Thyroid gland (tissue), 4 donors: ENCODE data around the gene ZCCHC17. TPM values are rescaled to one million over a fixed set of nuclear protein-coding genes. Genes with fewer than 3 reads are reported as not detected.
A peak's percentile ranks its signal among the peaks of the same experiment; 100 is the strongest.
"Not testable (repeated sequence)": the region's sequence is repeated elsewhere in the genome, so short reads cannot be mapped to it uniquely, and the experiment has no call there.

ENCODE experiments used
- DNase-seq, 2 donors: peaks; one replicate each; pipeline ENCODE4 v3.0.0-alpha.2; 2019
- H3K27ac ChIP-seq, 3 donors: fragments of 200-600 bp; sonication (generic); 1 replicate in 2 of 3; 2 replicates in 1 of 3; pipeline ENCODE4 v1.5.1; 2016 to 2019; ENCODE audit warnings: mild to moderate bottlenecking in 1 of 3, moderate library complexity in 1 of 3
- H3K27me3 ChIP-seq: fragments of 200-600 bp; sonication (generic); one replicate; pipeline ENCODE4 v1.5.1; 2019
- H3K36me3 ChIP-seq, 2 donors: fragments of 200-600 bp; sonication (generic); one replicate each; pipeline ENCODE4 v1.5.1; 2016 to 2019
- H3K4me1 ChIP-seq, 2 donors: fragments of 200-600 bp; sonication (generic); one replicate each; pipeline ENCODE4 v1.5.1; 2017 to 2019
- H3K4me3 ChIP-seq, 3 donors: fragments of 200-600 bp; sonication (generic); replicated peaks in 1 of 3; 1 replicate in 2 of 3; 2 replicates in 1 of 3; pipeline ENCODE4 v1.5.1; 2016; ENCODE audit warnings: mild to moderate bottlenecking in 1 of 3
- H3K9me3 ChIP-seq: fragments of 200-600 bp; sonication (generic); one replicate; pipeline ENCODE4 v1.5.1; 2017
- CTCF ChIP-seq, 6 experiments: fragments of 200-600 bp in 3 of 6; fragments of 450-650 bp in 3 of 6; sonication (generic) in 3 of 6; IDR thresholded peaks; one replicate each; pipeline ENCODE4 v1.5.1; 2016 to 2019; ENCODE audit warnings: antibody characterized with exemption in 6 of 6, mild to moderate bottlenecking in 2 of 6, inconsistent platforms in 1 of 6, moderate library complexity in 1 of 6
- POLR2A ChIP-seq, 2 donors: fragments of 450-650 bp; IDR thresholded peaks; one replicate each; pipeline ENCODE4 v1.6.1; 2017; ENCODE audit warnings: antibody characterized with exemption in 2 of 2, mild to moderate bottlenecking in 2 of 2, moderate library complexity in 1 of 2
- WGBS, 2 donors: methylation state at CpG; one replicate each; pipeline ENCODE4 v1.1.5; 2017; 5-methylcytosine and 5-hydroxymethylcytosine counted together
- intact Hi-C: fragments of 100-400 bp; cut with DNase I; formaldehyde crosslinking; loops from one replicate; pipeline ENCODE4 v1.15.1; 2023
- total RNA-seq, 4 donors: library from RNA; depleted of rRNA; stranded (reverse); fragments of >200 nt; gene quantifications; one replicate each; pipeline ENCODE4 v1.2.3, GENCODE V29; 2016

The ZCCHC17 gene
- total RNA-seq, 4 donors from 2014 or later = 20.0 to 29.8 (median 23.9) TPM

DNA sequence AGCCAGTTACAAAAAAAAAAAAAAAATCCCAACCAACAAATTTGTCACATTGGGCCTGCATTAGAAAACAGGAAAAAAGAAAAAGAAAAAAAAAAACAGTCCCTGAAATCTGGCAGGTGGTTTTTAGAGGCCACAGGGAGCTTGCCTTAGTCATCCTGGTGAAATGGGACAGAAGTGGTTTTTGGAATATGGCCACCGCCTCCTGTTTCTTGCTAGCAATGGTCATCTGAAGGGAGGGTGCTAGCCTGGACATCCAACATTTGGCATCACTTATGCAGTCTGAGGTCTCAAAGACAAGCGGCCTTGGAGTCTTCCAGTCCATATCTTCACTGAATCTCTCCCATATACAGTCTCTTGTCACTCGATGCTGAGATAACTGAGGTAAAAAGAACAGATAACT, 37.1 kb upstream of the ZCCHC17 start:
- Histone ChIP-seq H3K9me3 (no peaks in the 10 kb centered on the region), H3K27me3 (no peaks in the 10 kb centered on the region)

DNA sequence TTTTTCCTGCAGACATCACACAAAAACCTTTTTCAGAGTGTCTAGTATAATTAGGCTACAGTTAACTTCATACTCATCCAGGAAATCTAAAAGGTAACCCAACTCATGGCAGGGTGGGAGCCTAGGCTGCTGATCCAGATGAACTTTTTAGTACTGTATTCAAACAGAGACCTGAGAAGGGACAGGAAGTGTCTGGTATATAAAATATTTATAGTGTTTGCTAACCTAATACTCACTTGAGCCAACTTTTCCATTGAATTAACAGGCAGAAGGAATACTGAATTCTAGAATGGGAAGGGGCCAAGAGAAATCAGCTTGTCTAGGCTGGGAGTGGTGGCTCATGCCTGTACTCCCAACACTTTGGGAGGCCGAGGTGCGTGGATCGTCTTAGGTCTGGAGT, 34.9 kb upstream of the ZCCHC17 start:
- no peak overlapping the region for H3K4me3 ChIP-seq
- intact Hi-C loops = no loop called here
- no peaks in the 10 kb centered on the region for H3K9me3 ChIP-seq
- H3K27ac ChIP-seq = no peak overlapping the region
- DNase-seq = no peak
- H3K4me1 ChIP-seq = peaks cover 9 to 12% of the 10 kb centered on the region in 2 donors
- TF ChIP-seq POLR2A (IDR thresholded peaks at IDR 0.05) (no peak), CTCF (IDR thresholded peaks at IDR 0.05) (no peak)
- H3K36me3 ChIP-seq = peaks cover 22 to 45% of the 10 kb centered on the region in 2 donors
- 98 to 100% methylated on average over 3 of the region's 3 CpGs for WGBS, 2 donors
- H3K27me3 ChIP-seq = no peaks in the 10 kb centered on the region

More for the DNA sequence above, 37.1 kb upstream of the ZCCHC17 start:
- intact Hi-C loops = no loop called here
- peaks cover 2 to 6% of the 10 kb centered on the region in 2 donors for H3K4me1 ChIP-seq
- TF ChIP-seq POLR2A (IDR thresholded peaks at IDR 0.05) = no peak
- TF ChIP-seq CTCF (IDR thresholded peaks at IDR 0.05) = no peak
- 77 to 86% methylated on average over 3 of the region's 3 CpGs for WGBS, 2 donors
- DNase-seq = no peak
- H3K4me3 ChIP-seq = no peak overlapping the region
- H3K27ac ChIP-seq = no peak overlapping the region
- peaks cover 21 to 45% of the 10 kb centered on the region in 2 donors for H3K36me3 ChIP-seq

GRCh38 chr1:31262393-31262792, 34.4 kb upstream of the ZCCHC17 start:
- intact Hi-C loops = not testable (repeated sequence)
- 94 to 95% methylated on average over 5 of the region's 5 CpGs for WGBS, 2 donors

GRCh38 chr1:31263408-31263807, 33.4 kb upstream of the ZCCHC17 start:
- 98 to 100% methylated on average over 3 of the region's 3 CpGs for WGBS, 2 donors
- Histone ChIP-seq H3K4me3 (no peak overlapping the region), H3K27me3 (no peaks in the 10 kb centered on the region), H3K36me3 (peaks cover 35 to 41% of the 10 kb centered on the region in 2 donors), H3K4me1 (peaks cover 9 to 12% of the 10 kb centered on the region in 2 donors), H3K9me3 (no peaks in the 10 kb centered on the region), H3K27ac (no peak overlapping the region)
- DNase-seq = no peak
- no peak for TF ChIP-seq POLR2A (IDR thresholded peaks at IDR 0.05)
- intact Hi-C loops = no loop called here

More at GRCh38 chr1:31262393-31262792, 34.4 kb upstream of the ZCCHC17 start:
- H3K27me3 ChIP-seq, DNase-seq, H3K4me3 ChIP-seq, H3K9me3 ChIP-seq, H3K27ac ChIP-seq: not testable (repeated sequence)
- H3K36me3 ChIP-seq = peaks cover 27 to 44% of the 10 kb centered on the region in 2 donors
- H3K4me1 ChIP-seq = peaks cover 9 to 12% of the 10 kb centered on the region in 2 donors

- Histone ChIP-seq H3K4me3 (no peak overlapping the region), H3K9me3 (no peaks in the 10 kb centered on the region), H3K36me3 (peaks cover 38 to 39% of the 10 kb centered on the region in 2 donors), H3K27ac (peak overlapping the region; percentile 42 to 93 (median 79)), H3K27me3 (no peaks in the 10 kb centered on the region), H3K4me1 (peaks cover 9 to 12% of the 10 kb centered on the region in 2 donors)
- 40 to 59% methylated on average over 1 of the region's 1 CpG for WGBS, 2 donors
- DNase-seq = peak; percentile 54 to 71
- TF ChIP-seq CTCF (IDR thresholded peaks at IDR 0.05) = peak in 1 of 6 experiments; percentile 10
- no peak for TF ChIP-seq POLR2A (IDR thresholded peaks at IDR 0.05)
- intact Hi-C loops = no loop called here
Observed at GRCh38 chr1:31264790-31265386, 31.9 kb upstream of the ZCCHC17 start.

GRCh38 chr1:31266547-31266946, 30.3 kb upstream of the ZCCHC17 start:
- H3K9me3 ChIP-seq = no peaks in the 10 kb centered on the region
- H3K4me1 ChIP-seq = peaks cover 9 to 12% of the 10 kb centered on the region in 2 donors
- H3K27me3 ChIP-seq = no peaks in the 10 kb centered on the region
- peak overlapping the region in 2 of 3 donors; percentile 59 to 81 for H3K27ac ChIP-seq
- intact Hi-C loops = no loop called here
- peaks cover 28 to 39% of the 10 kb centered on the region in 2 donors for H3K36me3 ChIP-seq
- TF ChIP-seq POLR2A (IDR thresholded peaks at IDR 0.05) = no peak
- no peak for TF ChIP-seq CTCF (IDR thresholded peaks at IDR 0.05)
- DNase-seq = no peak
- H3K4me3 ChIP-seq = no peak overlapping the region
- WGBS, 2 donors = 88 to 94% methylated on average over 2 of the region's 2 CpGs
